Measurements from ENCODE around the gene STAT5B.
"Not testable (repeated sequence)": the region's sequence is repeated elsewhere in the genome, so short reads cannot be mapped to it uniquely, and the experiment has no call there.

STAT5B gene

DNA sequence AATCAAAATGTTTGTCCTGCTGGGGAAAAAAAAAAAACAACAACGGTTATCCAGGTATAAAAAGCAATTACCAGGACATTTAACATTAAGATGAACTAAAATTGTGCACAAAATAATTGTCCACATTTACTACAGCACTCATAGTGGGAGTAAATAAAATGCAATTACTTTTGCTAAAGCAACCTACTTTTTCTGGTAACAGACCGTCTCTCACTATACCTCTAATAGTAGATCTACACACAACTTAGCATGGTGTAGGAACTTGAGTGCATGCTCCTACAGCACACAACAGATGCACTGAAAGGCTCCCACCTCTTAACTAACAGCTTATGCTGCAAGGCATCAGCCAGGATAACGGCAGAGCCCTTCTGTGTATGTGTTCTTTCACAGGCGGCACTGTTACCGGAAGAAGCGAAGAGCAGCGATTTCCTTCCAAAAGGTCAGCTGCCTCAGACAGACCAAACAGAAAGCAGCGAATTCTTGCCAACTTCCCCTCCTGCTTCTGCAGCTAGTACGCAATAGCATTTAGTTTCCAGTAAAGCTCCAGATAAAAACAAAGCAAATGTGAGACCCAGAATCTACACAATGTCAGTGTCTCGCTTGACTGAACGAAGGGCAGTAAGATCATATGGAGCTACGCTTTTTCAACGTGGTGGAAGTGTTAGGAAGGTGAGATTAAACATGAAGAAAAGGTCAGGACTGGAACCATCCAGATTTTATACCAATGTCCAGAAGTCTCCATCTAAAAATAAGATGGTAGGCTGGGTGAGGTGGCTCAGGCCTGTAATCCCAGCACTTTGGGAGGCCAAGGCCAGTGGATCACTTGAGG, 27.6 kb downstream of the STAT5B start:
- DNase-seq (ENCODE audit: extremely low read depth, low read depth): peak; percentile 38
- TF ChIP-seq, protein P1, sequence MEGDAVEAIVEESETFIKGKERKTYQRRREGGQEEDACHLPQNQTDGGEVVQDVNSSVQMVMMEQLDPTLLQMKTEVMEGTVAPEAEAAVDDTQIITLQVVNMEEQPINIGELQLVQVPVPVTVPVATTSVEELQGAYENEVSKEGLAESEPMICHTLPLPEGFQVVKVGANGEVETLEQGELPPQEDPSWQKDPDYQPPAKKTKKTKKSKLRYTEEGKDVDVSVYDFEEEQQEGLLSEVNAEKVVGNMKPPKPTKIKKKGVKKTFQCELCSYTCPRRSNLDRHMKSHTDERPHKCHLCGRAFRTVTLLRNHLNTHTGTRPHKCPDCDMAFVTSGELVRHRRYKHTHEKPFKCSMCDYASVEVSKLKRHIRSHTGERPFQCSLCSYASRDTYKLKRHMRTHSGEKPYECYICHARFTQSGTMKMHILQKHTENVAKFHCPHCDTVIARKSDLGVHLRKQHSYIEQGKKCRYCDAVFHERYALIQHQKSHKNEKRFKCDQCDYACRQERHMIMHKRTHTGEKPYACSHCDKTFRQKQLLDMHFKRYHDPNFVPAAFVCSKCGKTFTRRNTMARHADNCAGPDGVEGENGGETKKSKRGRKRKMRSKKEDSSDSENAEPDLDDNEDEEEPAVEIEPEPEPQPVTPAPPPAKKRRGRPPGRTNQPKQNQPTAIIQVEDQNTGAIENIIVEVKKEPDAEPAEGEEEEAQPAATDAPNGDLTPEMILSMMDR (IDR thresholded peaks at IDR 0.05; ENCODE audit: low read depth, low read length, missing control alignments): no peak
- H3K4me3 ChIP-seq (replicated peaks; ENCODE audit: low read depth, low read length): no peak overlapping the region

- peak; percentile 27 for DNase-seq (ENCODE audit: extremely low read depth, low read depth)
- TF ChIP-seq, protein P1 (IDR thresholded peaks at IDR 0.05; ENCODE audit: low read depth, low read length, missing control alignments): no peak
- H3K4me3 ChIP-seq (replicated peaks; ENCODE audit: low read depth, low read length): no peak overlapping the region
These were observed 28.5 kb downstream of the STAT5B start for GRCh38 chr17:42247734-42248133.

GRCh38 chr17:42246515-42246914, 29.7 kb downstream of the STAT5B start:
- TF ChIP-seq, protein P1 (IDR thresholded peaks at IDR 0.05; ENCODE audit: low read depth, low read length, missing control alignments): no peak
- DNase-seq (ENCODE audit: extremely low read depth, low read depth): no peak
- no peak overlapping the region for H3K4me3 ChIP-seq (replicated peaks; ENCODE audit: low read depth, low read length)

GRCh38 chr17:42245183-42245582, 31.0 kb downstream of the STAT5B start:
- H3K4me3 ChIP-seq (replicated peaks; ENCODE audit: low read depth, low read length); DNase-seq (ENCODE audit: extremely low read depth, low read depth): not testable (repeated sequence)

GRCh38 chr17:42244116-42244515, 32.1 kb downstream of the STAT5B start:
- not testable (repeated sequence) for DNase-seq (ENCODE audit: extremely low read depth, low read depth); H3K4me3 ChIP-seq (replicated peaks; ENCODE audit: low read depth, low read length)

- no peak for DNase-seq (ENCODE audit: extremely low read depth, low read depth)
- no peak overlapping the region for H3K4me3 ChIP-seq (replicated peaks; ENCODE audit: low read depth, low read length)
- TF ChIP-seq, protein P1 (IDR thresholded peaks at IDR 0.05; ENCODE audit: low read depth, low read length, missing control alignments): no peak
These were observed 32.7 kb downstream of the STAT5B start for GRCh38 chr17:42243493-42243982.

DNA sequence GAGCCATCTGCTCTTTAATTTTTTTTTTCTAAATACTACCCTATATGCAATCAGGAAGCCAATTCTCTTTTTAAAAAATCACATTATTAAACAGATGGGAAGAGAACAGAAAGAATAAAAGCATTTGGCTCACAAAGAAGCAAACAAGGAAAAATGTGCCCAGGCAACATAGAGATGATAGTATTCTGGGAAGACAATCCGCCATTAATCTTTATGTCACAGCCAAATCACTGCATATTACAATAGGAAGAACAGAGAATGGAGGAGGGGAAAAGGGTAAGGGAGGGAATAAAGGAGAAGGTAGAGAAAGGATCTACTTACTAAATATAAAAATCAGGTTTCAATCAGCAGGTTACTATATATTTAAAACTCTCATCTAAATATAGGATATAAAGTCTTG, 34.3 kb downstream of the STAT5B start:
- no peak overlapping the region for H3K4me3 ChIP-seq (replicated peaks; ENCODE audit: low read depth, low read length)
- TF ChIP-seq, protein P1 (IDR thresholded peaks at IDR 0.05; ENCODE audit: low read depth, low read length, missing control alignments): no peak

DNA sequence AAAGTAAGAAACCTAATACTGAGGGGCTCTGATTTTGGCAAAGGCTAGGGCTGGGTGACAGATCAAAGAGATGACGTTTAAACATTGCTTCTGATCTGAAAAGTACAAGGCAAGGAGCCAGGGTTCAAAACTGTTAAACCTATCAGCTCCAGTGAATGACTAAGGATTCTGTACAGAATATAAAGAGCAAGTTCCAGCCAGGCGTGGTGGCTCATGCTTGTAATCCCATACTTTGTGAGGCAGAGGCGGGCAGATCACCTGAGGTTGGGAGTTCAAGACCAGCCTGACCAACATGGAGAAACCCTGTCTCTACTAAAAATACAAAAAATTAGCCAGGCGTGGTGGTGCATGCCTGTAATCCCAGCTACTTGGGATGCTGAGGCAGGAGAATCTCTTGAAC, 35.3 kb downstream of the STAT5B start:
- not testable (repeated sequence) for H3K4me3 ChIP-seq (replicated peaks; ENCODE audit: low read depth, low read length); DNase-seq (ENCODE audit: extremely low read depth, low read depth)

More for the DNA sequence above, 34.3 kb downstream of the STAT5B start:
- DNase-seq (ENCODE audit: extremely low read depth, low read depth): no peak

Measured in HFF-Myc (cell line).